ENCODE data around the gene TMEM178B.

Gene TMEM178B

GRCh38 chr7:141452911-141453310 lies 379.0 kb downstream of the TMEM178B start:
- in situ Hi-C loops (cut with HindIII; ENCODE audit: low sequenced_read_pairs), result no loop called here

DNA sequence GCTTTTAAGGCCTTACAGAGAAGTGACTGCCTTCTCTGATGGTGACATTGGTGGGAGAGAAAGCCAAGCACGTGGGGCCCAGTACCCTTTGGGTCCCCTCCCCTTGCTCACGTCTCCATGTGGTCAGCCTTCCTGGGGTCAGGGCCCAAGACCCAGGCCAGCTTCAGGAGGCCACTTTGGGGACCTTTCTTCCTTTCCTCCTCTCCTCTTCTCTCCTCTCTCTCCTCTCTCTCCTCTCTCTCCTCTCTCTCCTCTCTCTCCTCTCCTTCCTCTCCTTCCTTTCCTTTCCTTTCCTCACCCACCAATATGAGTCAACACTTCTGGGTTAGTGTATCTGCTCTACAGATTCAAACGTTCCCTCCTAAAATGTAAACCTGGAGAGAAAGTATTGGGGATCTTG lies 380.5 kb downstream of the TMEM178B start:
- in situ Hi-C loops (cut with HindIII; ENCODE audit: low sequenced_read_pairs), result no loop called here

DNA sequence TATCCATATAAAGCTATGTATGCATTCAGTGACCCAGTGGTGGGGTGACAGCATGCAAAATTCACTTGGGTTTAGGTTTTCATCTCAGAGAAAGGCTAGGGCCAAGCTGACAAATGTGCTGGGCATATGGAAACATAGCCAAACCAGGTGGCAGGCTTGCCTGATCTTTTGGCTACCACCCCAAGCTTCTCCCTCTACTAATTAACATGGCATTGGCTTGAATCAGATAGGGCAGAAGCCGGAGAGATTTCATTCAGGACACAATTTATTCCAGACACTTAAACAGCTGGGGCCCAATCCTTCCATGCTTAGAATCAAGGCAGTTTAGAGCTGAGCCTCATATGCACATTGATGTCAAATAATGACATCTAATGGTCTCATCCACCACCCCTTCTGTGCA lies 381.9 kb downstream of the TMEM178B start:
- in situ Hi-C loops (cut with HindIII; ENCODE audit: low sequenced_read_pairs), result no loop called here

- in situ Hi-C loops (cut with HindIII; ENCODE audit: low sequenced_read_pairs), result no loop called here
Measured at GRCh38 chr7:141456298-141456697, 382.4 kb downstream of the TMEM178B start.

- in situ Hi-C loops (cut with HindIII; ENCODE audit: low sequenced_read_pairs), result no loop called here
Measured at GRCh38 chr7:141456711-141457110, 382.8 kb downstream of the TMEM178B start.

- in situ Hi-C loops (cut with HindIII; ENCODE audit: low sequenced_read_pairs), result no loop called here
Measured at GRCh38 chr7:141460781-141461715, 387.2 kb downstream of the TMEM178B start.

GRCh38 chr7:141461924-141462323 lies 388.1 kb downstream of the TMEM178B start:
- in situ Hi-C loops (cut with HindIII; ENCODE audit: low sequenced_read_pairs), result no loop called here

DNA sequence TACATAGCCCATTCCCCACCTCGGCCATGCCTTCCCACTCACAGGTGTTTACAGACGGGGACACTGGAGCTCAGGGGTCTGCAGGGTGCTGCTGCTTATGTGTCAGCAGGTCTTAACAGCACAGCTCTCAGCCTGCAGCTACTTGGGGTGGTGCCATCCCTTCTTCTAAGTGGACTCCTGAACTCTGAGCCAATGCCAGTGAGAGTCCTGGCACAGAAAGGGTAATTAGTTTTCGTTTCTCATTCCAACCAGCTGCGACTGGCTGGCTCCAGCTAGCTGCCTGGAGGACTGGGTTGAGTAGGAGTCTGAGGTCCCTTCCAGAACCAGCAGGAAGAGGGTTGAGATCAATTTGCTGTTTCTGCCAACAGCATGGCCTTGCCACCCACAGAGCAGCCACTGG lies 389.1 kb downstream of the TMEM178B start:
- in situ Hi-C loops (cut with HindIII; ENCODE audit: low sequenced_read_pairs), result no loop called here

DNA sequence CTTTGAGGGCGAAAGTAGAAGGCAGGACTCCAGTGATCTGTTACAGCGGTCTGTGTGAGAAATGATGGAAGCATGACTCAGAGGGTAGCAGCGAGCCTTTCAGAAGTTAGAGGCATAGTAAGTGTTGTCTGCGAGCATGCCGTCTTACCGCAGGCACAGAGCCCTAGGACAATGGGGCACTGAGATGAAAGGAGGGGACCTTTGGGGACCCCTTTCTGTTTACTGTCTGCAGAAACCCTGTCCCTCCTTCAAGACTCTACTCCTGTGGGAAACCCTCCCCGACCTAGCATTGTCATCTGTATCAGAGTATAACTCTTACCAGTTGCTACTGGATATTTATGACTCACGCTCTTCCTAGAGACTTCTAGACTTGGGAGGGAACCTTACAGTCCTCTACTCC lies 390.1 kb downstream of the TMEM178B start:
- in situ Hi-C loops (cut with HindIII; ENCODE audit: low sequenced_read_pairs), result no loop called here

DNA sequence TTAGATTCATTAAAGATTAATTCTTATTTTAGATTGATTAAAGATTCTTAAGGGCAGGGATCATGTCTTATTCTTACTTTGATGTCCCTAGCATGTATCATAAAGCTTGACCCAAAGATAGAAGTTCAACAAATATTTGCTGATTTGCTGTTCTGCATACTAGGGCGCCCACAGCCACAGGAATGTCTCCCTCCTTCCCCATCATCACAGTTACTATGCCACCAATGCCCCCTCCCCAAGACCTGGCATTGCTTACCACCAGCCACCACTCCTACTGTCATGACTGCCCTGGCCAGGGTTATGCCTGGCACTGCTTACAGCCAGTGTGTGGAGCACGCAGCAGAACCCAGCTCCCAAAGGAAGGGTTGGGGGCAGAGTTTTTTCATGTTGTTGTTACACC lies 390.7 kb downstream of the TMEM178B start:
- in situ Hi-C loops (cut with HindIII; ENCODE audit: low sequenced_read_pairs), result no loop called here

GRCh38 chr7:141466151-141466904 lies 392.5 kb downstream of the TMEM178B start:
- in situ Hi-C loops (cut with HindIII; ENCODE audit: low sequenced_read_pairs), result no loop called here

DNA sequence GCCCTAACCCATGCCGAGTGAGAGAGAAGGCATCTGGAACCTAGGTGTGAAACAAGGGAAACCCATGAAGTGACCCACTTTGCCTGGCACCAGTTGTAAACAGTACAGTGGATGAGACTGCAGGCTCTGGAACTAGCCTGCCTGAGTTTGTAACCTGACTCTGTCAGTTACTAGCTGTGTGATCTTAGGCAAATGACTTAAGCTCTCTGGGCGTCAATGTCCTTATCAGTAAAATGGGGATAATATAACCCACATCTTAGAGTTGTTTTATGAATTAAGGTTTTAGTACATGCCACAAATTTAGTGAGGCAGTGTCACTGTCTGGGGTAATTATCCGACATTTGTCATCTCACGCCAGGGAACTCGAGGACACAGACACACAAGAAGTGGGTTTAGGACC lies 394.5 kb downstream of the TMEM178B start:
- in situ Hi-C loops (cut with HindIII; ENCODE audit: low sequenced_read_pairs), result no loop called here

GRCh38 chr7:141475679-141476078 lies 401.8 kb downstream of the TMEM178B start:
- in situ Hi-C loops (cut with HindIII; ENCODE audit: low sequenced_read_pairs), result no loop called here

- in situ Hi-C loops (cut with HindIII; ENCODE audit: low sequenced_read_pairs), result no loop called here
Measured at GRCh38 chr7:141477865-141478264, 404.0 kb downstream of the TMEM178B start.

- in situ Hi-C loops (cut with HindIII; ENCODE audit: low sequenced_read_pairs), result no loop called here
Measured at GRCh38 chr7:141478845-141479244, 405.0 kb downstream of the TMEM178B start.

DNA sequence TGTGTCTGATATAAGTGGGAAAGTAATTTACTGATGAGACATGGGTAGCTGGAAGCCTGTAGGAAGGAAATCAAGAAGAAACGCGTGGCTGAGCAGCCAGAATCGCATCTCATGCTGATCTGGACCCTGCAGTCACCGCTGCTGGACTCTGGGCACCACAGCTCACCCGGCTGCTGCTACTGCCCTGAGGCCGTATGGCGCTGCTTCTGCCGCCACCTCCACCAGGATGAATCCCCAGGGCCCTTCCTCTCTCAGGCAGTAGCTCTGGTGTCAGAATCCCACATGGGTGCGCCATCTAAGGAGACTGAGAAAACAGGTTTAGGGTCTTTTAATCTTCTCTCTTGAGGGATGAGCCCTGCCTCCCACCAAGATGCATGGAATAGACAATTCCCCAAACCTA lies 407.1 kb downstream of the TMEM178B start:
- in situ Hi-C loops (cut with HindIII; ENCODE audit: low sequenced_read_pairs), result no loop called here

GRCh38 chr7:141481971-141482370 lies 408.1 kb downstream of the TMEM178B start:
- in situ Hi-C loops (cut with HindIII; ENCODE audit: low sequenced_read_pairs), result no loop called here

DNA sequence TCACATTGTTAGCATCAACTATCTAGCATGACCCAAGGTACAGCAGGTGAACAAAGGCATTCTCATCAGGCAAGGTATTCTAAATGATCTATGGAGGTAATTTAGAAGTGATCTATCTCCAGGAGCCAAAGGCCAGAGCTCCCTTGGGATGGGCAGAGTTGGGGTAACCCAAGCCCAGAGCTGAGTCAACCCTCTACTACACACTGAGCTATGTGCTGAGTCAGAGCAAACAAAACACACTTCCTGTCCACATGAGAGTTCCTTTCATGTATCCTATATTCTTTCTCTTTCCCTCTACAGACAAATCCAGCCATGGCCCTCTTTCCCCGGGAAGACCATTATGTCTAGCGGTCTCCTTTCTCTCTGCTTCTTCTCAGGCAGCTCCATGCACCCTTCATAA lies 409.2 kb downstream of the TMEM178B start:
- in situ Hi-C loops (cut with HindIII; ENCODE audit: low sequenced_read_pairs), result no loop called here

GRCh38 chr7:141484907-141485306 lies 411.0 kb downstream of the TMEM178B start:
- in situ Hi-C loops (cut with HindIII; ENCODE audit: low sequenced_read_pairs), result no loop called here

- in situ Hi-C loops (cut with HindIII; ENCODE audit: low sequenced_read_pairs), result no loop called here
Measured at GRCh38 chr7:141486959-141487358, 413.1 kb downstream of the TMEM178B start.

DNA sequence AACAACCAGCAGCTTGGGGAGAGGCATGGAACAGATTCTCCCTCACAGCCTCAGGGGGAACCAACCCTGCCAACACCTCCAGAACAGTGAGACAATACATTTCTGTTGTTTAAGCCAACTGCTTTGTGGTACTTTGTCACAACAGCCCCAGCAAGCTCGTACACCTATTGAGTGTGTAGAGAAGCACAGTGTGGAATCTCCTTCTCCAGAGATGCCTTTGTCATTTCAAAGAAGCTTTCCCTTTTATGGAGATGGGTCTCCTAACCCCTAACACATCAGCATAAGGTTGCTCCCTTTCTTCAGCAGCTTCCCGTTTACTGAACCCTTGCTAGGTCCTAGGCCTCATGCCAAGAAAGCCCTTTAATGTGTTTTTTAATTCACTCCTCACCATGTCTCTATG lies 416.6 kb downstream of the TMEM178B start:
- in situ Hi-C loops (cut with HindIII; ENCODE audit: low sequenced_read_pairs), result no loop called here

DNA sequence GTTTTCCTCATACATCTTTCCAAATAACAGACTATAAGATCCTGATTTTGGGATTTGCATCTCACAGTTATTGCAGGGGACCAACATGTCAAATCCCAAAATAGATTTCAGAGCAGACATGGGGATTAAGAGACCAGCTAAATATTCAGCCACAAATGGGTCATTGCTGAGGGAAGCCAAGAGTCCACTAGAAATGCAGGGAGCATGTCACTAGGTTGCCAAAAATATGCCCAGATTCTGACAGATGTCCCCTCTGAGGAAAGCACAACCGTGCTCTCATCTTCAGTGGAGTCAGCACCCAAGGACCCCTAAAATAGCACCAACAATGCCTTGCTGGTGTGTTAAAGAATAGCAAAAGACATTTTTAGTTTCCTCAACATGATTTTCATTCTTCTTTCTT lies 421.2 kb downstream of the TMEM178B start:
- in situ Hi-C loops (cut with HindIII; ENCODE audit: low sequenced_read_pairs), result no loop called here
